Ovary (tissue), 9 donors: Measurements from ENCODE around the gene NFE2L1. TPM values are rescaled to one million over a fixed set of nuclear protein-coding genes. Genes with fewer than 3 reads are reported as not detected.
A peak's percentile ranks its signal among the peaks of the same experiment; 100 is the strongest.
"Not testable (repeated sequence)": the region's sequence is repeated elsewhere in the genome, so short reads cannot be mapped to it uniquely, and the experiment has no call there.

Source experiments
- DNase-seq, 5 donors: peaks; one replicate each; pipeline ENCODE4 v3.0.0-alpha.2; 2019 to 2020
- H3K27ac ChIP-seq, 2 donors: fragments of 200-600 bp; one replicate each; pipeline versions ENCODE4 v1.5.1 to v1.8.0; 2019 to 2022
- H3K27me3 ChIP-seq: fragments of 200-600 bp; one replicate; pipeline ENCODE4 v1.8.0; 2022
- H3K36me3 ChIP-seq: fragments of 200-600 bp; sonication (generic); one replicate; pipeline ENCODE4 v1.5.1; 2019
- H3K4me1 ChIP-seq: one replicate; pipeline ENCODE4 v1.8.1; 2013; ENCODE audit warnings: mild to moderate bottlenecking, moderate library complexity; ENCODE audit not compliant: insufficient read depth
- H3K4me3 ChIP-seq: fragments of 200-600 bp; sonication (generic); one replicate; pipeline ENCODE4 v1.5.1; 2017
- H3K9me3 ChIP-seq, 2 donors: fragments of 200-600 bp in 1 of 2; sonication (generic) in 1 of 2; one replicate each; pipeline versions ENCODE4 v1.5.1 to v1.8.1; 2013 to 2019; ENCODE audit warnings: mild to moderate bottlenecking in 1 of 2, moderate library complexity in 1 of 2
- CTCF ChIP-seq, 3 donors: fragments of 450-650 bp in 2 of 3; fragments of 200-600 bp in 1 of 3; IDR thresholded peaks; one replicate each; pipeline versions ENCODE4 v1.5.1 to v1.8.0; 2016 to 2022; ENCODE audit warnings: antibody characterized with exemption in 3 of 3, mild to moderate bottlenecking in 1 of 3
- EP300 ChIP-seq: sonication (generic); formaldehyde crosslinking; IDR thresholded peaks from one replicate; pipeline ENCODE4 v1.6.1; 2017; ENCODE audit warnings: antibody characterized with exemption
- POLR2A ChIP-seq: fragments of 450-650 bp; IDR thresholded peaks from one replicate; pipeline ENCODE4 v1.6.1; 2017; ENCODE audit warnings: antibody characterized with exemption, mild to moderate bottlenecking, moderate library complexity
- WGBS, 3 donors: extraction: QIAGEN DNeasy Blood & Tissue Kit in 1 of 3; methylation state at CpG; one replicate each; pipeline versions ENCODE4 v1.1.5 to v1.1.7; 2013 to 2017; 5-methylcytosine and 5-hydroxymethylcytosine counted together
- intact Hi-C, 4 donors: fragments of 100-400 bp; cut with DNase I; formaldehyde crosslinking; loops; one replicate each; pipeline versions ENCODE4 v1.11.0 to v1.15.1; 2022 to 2023
- polyA plus RNA-seq, 2 donors: library from polyadenylated mRNA; stranded (reverse); fragments of 200-250 nt in 1 of 2; fragments of 350-450 nt in 1 of 2; fragmentation: Illumina TruSeq in 1 of 2; extraction: RNeasy Lipid Tissue Mini Kit (QIAGEN cat#74804) in 1 of 2; gene quantifications; one replicate each; pipeline ENCODE4 v1.2.3, GENCODE V29; 2013 to 2014
- total RNA-seq, 7 donors: library from RNA; depleted of rRNA in 2 of 7; stranded (reverse); fragments of >200 nt in 2 of 7; fragmentation: NEBNext Ultra II Directional in 3 of 7; extraction: Animal tissue kit (Norgen Biotek cat#: 25700) in 3 of 7; gene quantifications; one replicate each; pipeline versions ENCODE4 v1.1.0 to v1.2.4, GENCODE V29; 2016 to 2023
- donor health status: DM: no; HTN: no; CAD: no; lungs with moderate emphysema.
- donor health status: DM: no; HTN: no; CAD: no.
- donor health status: Bipolar disorder and iron deficiency.
- donor health status: DM: yes; HTN: yes; CAD: no.
- donor health status: DM: no; HTN: no; CAD: no.
- donor health status: DM: yes; HTN: yes; CAD: no.

NFE2L1 gene
- total and polyA plus RNA-seq, 9 donors: 80.0 to 577 (median 165) TPM

- WGBS, 3 donors: 52 to 68% (median 54%) methylated on average over 7 of the region's 7 CpGs
- Histone ChIP-seq H3K4me3 (no peak overlapping the region), H3K36me3 (no peaks in the 10 kb centered on the region), H3K27ac (no peak overlapping the region), H3K9me3 (no peaks in the 10 kb centered on the region), H3K27me3 (no peaks in the 10 kb centered on the region), H3K4me1 (no peaks in the 10 kb centered on the region)
- intact Hi-C loops: loop anchor here in 3 of 4 donors (2.0 to 10.0 kb wide), 2 partner anchors 48 to 50 kb away; no protein-coding TSS in a partner anchor
- no peak for TF ChIP-seq POLR2A
- peak; percentile 82 to 93 (median 89) for TF ChIP-seq CTCF (IDR thresholded peaks at IDR 0.05)
- peak; percentile 72 to 88 (median 75) for DNase-seq
Observed at GRCh38 chr17:48074322-48075081, 26.3 kb downstream of the NFE2L1 start.

- intact Hi-C loops: loop anchor here in 1 of 4 donors (10.0 kb wide), 1 partner anchor 48 kb away; no protein-coding TSS in a partner anchor
- H3K36me3 ChIP-seq, H3K4me1 ChIP-seq, H3K9me3 ChIP-seq, H3K27me3 ChIP-seq, H3K4me3 ChIP-seq, DNase-seq, H3K27ac ChIP-seq: not testable (repeated sequence)
- 88 to 93% (median 92%) methylated on average over 10 of the region's 10 CpGs for whole genome bisulfite sequencing, 3 donors
Observed at GRCh38 chr17:48077152-48077551, 29.0 kb downstream of the NFE2L1 start.

GRCh38 chr17:48081858-48082257, 33.7 kb downstream of the NFE2L1 start:
- WGBS, 3 donors: 70 to 79% (median 75%) methylated on average over 5 of the region's 5 CpGs
- H3K36me3 ChIP-seq: no peaks in the 10 kb centered on the region
- peaks cover 4% of the 10 kb centered on the region for H3K4me1 ChIP-seq
- intact Hi-C loops: loop anchor here in 1 of 4 donors (5.0 kb wide), 1 partner anchor 45 kb away; no protein-coding TSS in a partner anchor
- H3K9me3 ChIP-seq: no peaks in the 10 kb centered on the region
- TF ChIP-seq CTCF (IDR thresholded peaks at IDR 0.05) (no peak), EP300 (no peak), POLR2A (no peak)
- H3K27ac ChIP-seq: no peak overlapping the region
- no peak overlapping the region for H3K4me3 ChIP-seq
- H3K27me3 ChIP-seq: no peaks in the 10 kb centered on the region
- DNase-seq: no peak

GRCh38 chr17:48084932-48085331, 36.8 kb downstream of the NFE2L1 start:
- WGBS, 3 donors: 42 to 51% (median 50%) methylated on average over 2 of the region's 2 CpGs
- TF ChIP-seq POLR2A (no peak), EP300 (no peak), CTCF (IDR thresholded peaks at IDR 0.05) (no peak)
- no peak for DNase-seq
- no peaks in the 10 kb centered on the region for H3K36me3 ChIP-seq
- H3K4me1 ChIP-seq: peaks cover 4% of the 10 kb centered on the region
- H3K27me3 ChIP-seq: no peaks in the 10 kb centered on the region
- no peaks in the 10 kb centered on the region for H3K9me3 ChIP-seq
- intact Hi-C loops: loop anchor here in 1 of 4 donors (5.0 kb wide), 1 partner anchor 42 kb away; no protein-coding TSS in a partner anchor
- H3K4me3 ChIP-seq: no peak overlapping the region
- no peak overlapping the region for H3K27ac ChIP-seq
